ENCODE results near the gene CHD9. TPM values are rescaled to one million over a fixed set of nuclear protein-coding genes. Genes with fewer than 3 reads are reported as not detected.
A peak's percentile ranks its signal among the peaks of the same experiment; 100 is the strongest.

CHD9 gene
- total RNA-seq, 1 experiment from 2014 or later = 26.3 TPM

GRCh38 chr16:53224951-53225533 lies 170.3 kb downstream of the CHD9 start:
- Histone ChIP-seq H3K36me3 (ENCODE audit: low read depth) (peaks cover 14% of the 10 kb centered on the region; the same call in 1 of the 2 replicates), H2AFZ (no peak overlapping the region)
- intact Hi-C loops (cut with micrococcal nuclease; ENCODE audit: unreplicated experiment) = no loop called here

DNA sequence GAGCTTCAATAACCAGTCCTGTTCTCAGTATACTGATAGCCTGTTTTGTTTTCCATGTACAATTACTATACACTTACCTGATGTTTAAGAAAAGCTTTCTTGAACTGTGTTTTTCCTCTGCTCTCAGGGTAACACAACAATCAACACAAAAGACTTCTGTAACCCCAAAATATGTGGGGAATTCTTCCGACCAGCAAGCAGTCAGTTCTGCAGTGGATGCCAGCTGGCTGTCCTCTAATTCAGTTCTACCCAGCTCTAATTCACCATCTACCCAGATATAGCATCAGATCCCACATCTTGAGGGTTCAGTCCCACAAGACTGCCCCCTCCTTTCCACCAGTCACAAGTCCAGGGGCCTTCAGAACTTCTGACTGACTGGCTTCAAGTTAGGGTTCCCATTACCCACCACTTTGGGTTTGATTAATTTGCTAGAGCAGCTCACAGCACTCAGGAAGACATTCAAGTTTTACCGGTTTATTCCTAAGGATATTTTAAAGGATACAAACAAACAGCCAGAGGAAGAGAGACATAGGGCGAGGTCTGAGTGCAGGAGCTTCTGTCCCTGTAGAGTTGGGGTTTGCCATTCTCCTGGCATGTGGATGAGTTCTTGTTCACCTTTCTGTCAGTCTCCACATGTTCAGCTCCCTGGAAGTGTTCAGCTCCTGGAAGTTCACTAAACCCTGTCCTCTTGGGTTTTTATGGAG lies 178.2 kb downstream of the CHD9 start:
- no peaks in the 10 kb centered on the region for H3K79me2 ChIP-seq (ENCODE audit: low read depth)
- H3F3A ChIP-seq (ENCODE audit: insufficient read depth, low read depth) = no peaks in the 10 kb centered on the region
- no peak overlapping the region for H3K4me3 ChIP-seq
- peak in 1 of 2 experiments; percentile 54 for DNase-seq
- BruUV-seq (replicated peaks) = no TSS peak
- H2AFZ ChIP-seq = no peak overlapping the region
- ChIA-PET POLR2A (ENCODE audit: unreplicated experiment) (no interaction called here), CTCF (no interaction called here)
- no peak overlapping the region for H3K27ac ChIP-seq
- no peak for TF ChIP-seq EZH2 (IDR thresholded peaks at IDR 0.05; ENCODE audit: low read depth)
- TF ChIP-seq CTCF (conservative IDR thresholded peaks at IDR 0.05) = no peak
- peak overlapping the region; percentile 11; the same call in 1 of the 2 replicates for H3K4me2 ChIP-seq
- H3K27me3 ChIP-seq (ENCODE audit: insufficient read depth, low read depth) = no peaks in the 10 kb centered on the region
- intact Hi-C loops (cut with micrococcal nuclease; ENCODE audit: unreplicated experiment) = no loop called here
- no peaks in the 10 kb centered on the region for H3K9me3 ChIP-seq (ENCODE audit: insufficient read depth, low read depth)
- no peaks in the 10 kb centered on the region for H4K20me1 ChIP-seq (ENCODE audit: insufficient read depth)
- no peaks in the 10 kb centered on the region for H3K9me2 ChIP-seq (ENCODE audit: insufficient read depth)
- H3K36me3 ChIP-seq (ENCODE audit: low read depth) = peaks cover 8% of the 10 kb centered on the region; the same call in 1 of the 2 replicates
- H3K4me1 ChIP-seq (replicated peaks; ENCODE audit: insufficient read depth) = peaks cover 9% of the 10 kb centered on the region; the same call in 1 of the 2 replicates

More at GRCh38 chr16:53224951-53225533, 170.3 kb downstream of the CHD9 start:
- Histone ChIP-seq H3K27ac (peak overlapping the region; percentile 48), H3K9me3 (ENCODE audit: insufficient read depth, low read depth) (no peaks in the 10 kb centered on the region), H3K27me3 (ENCODE audit: insufficient read depth, low read depth) (no peaks in the 10 kb centered on the region), H3K4me1 (replicated peaks; ENCODE audit: insufficient read depth) (peaks cover 10% of the 10 kb centered on the region; the same call in 1 of the 2 replicates), H3F3A (ENCODE audit: insufficient read depth, low read depth) (no peaks in the 10 kb centered on the region), H3K4me2 (no peak overlapping the region), H3K9me2 (ENCODE audit: insufficient read depth) (no peaks in the 10 kb centered on the region), H3K79me2 (ENCODE audit: low read depth) (no peaks in the 10 kb centered on the region), H4K20me1 (ENCODE audit: insufficient read depth) (no peaks in the 10 kb centered on the region), H3K4me3 (no peak overlapping the region)
- ChIA-PET CTCF (no interaction called here), POLR2A (ENCODE audit: unreplicated experiment) (no interaction called here)
- DNase-seq = no peak
- no TSS peak for BruUV-seq (replicated peaks)
- TF ChIP-seq EZH2 (IDR thresholded peaks at IDR 0.05; ENCODE audit: low read depth) (no peak), CTCF (conservative IDR thresholded peaks at IDR 0.05) (no peak)

GRCh38 chr16:53234836-53235235 lies 180.0 kb downstream of the CHD9 start:
- peaks cover 7% of the 10 kb centered on the region for H3K36me3 ChIP-seq (ENCODE audit: low read depth)
- intact Hi-C loops (cut with micrococcal nuclease; ENCODE audit: unreplicated experiment) = no loop called here
- POLR2A ChIA-PET (ENCODE audit: unreplicated experiment) = no interaction called here

More at GRCh38 chr16:53234836-53235235, 180.0 kb downstream of the CHD9 start:
- peaks cover 9% of the 10 kb centered on the region; the same call in 1 of the 2 replicates for H3K4me1 ChIP-seq (replicated peaks; ENCODE audit: insufficient read depth)
- DNase-seq = no peak
- CTCF ChIA-PET = no interaction called here
- H4K20me1 ChIP-seq (ENCODE audit: insufficient read depth) = no peaks in the 10 kb centered on the region
- TF ChIP-seq CTCF (conservative IDR thresholded peaks at IDR 0.05) = no peak
- no peaks in the 10 kb centered on the region for H3K9me3 ChIP-seq (ENCODE audit: insufficient read depth, low read depth)
- H3K79me2 ChIP-seq (ENCODE audit: low read depth) = no peaks in the 10 kb centered on the region
- no peak overlapping the region for H2AFZ ChIP-seq
- no peak overlapping the region for H3K27ac ChIP-seq
- no peak overlapping the region for H3K4me2 ChIP-seq
- BruUV-seq (replicated peaks) = no TSS peak
- no peaks in the 10 kb centered on the region for H3F3A ChIP-seq (ENCODE audit: insufficient read depth, low read depth)
- H3K27me3 ChIP-seq (ENCODE audit: insufficient read depth, low read depth) = no peaks in the 10 kb centered on the region
- no peak overlapping the region for H3K4me3 ChIP-seq
- no peaks in the 10 kb centered on the region for H3K9me2 ChIP-seq (ENCODE audit: insufficient read depth)

Data from PC-9 (cell line).